ENCODE results near the gene FAM114A1. TPM values are rescaled to one million over a fixed set of nuclear protein-coding genes. Genes with fewer than 3 reads are reported as not detected.
A peak's percentile ranks its signal among the peaks of the same experiment; 100 is the strongest.

Gene FAM114A1
- polyA plus RNA-seq, 6 donors from 2014 or later, result 0.16 to 0.43 TPM; not detected in 4

DNA sequence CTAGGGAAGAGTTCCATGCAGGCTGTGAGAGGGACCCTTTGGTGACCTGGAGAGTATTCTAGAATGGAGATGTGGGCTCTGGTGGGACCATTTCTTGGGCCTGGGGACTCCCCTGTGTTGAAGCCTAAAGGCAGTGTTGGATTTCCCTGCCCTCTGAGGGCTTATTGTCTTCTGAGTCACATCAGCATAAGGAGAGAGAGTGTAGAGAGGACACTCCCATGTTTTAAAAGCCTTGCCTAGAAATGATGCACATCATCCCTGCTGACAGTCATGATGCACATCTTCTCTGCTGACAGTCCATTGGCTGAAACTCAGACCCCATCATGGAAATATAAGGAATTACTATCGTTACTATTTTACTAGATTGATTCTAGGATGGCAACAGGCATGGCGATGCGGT, 51.9 kb downstream of the FAM114A1 start:
- Mint-ChIP-seq H3K9me3 (no peaks in the 10 kb centered on the region), H3K36me3 (no peaks in the 10 kb centered on the region), H3K4me1 (peaks cover 16 to 25% (median 21%) of the 10 kb centered on the region in 3 donors), H3K4me3 (no peak overlapping the region), H3K27me3 (no peaks in the 10 kb centered on the region), H3K27ac (peak overlapping the region in 1 of 6 donors; percentile 20)
- DNase-seq (no peak), ATAC-seq (ENCODE audit: low read depth in 2 of 2) (no peak)

DNA sequence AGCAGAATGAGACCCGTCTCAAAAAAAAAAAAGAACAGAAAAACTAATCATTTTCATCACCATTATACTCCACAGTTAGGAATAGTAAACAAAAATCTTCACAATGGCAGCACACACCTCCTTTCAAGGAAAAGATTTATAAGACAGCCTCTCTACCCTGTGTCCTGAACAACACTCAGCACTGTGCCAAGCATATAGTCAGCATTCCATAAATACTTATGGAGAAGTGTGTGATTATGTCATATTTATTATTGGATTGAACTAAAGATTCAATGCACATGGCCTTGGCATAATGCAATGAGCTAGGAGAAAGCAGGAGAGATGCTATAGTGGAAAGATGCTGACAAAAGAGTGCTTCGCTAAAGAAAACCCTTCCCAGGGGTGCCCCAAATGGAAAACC, 52.6 kb downstream of the FAM114A1 start:
- DNase-seq (no peak), ATAC-seq (ENCODE audit: low read depth in 2 of 2) (no peak)
- H3K9me3 Mint-ChIP-seq, result no peaks in the 10 kb centered on the region
- no peak overlapping the region for H3K4me3 Mint-ChIP-seq
- H3K36me3 Mint-ChIP-seq, result no peaks in the 10 kb centered on the region
- H3K27ac Mint-ChIP-seq, result no peak overlapping the region
- H3K4me1 Mint-ChIP-seq, result peaks cover 10 to 18% (median 14%) of the 10 kb centered on the region in 3 donors
- H3K27me3 Mint-ChIP-seq, result no peaks in the 10 kb centered on the region

DNA sequence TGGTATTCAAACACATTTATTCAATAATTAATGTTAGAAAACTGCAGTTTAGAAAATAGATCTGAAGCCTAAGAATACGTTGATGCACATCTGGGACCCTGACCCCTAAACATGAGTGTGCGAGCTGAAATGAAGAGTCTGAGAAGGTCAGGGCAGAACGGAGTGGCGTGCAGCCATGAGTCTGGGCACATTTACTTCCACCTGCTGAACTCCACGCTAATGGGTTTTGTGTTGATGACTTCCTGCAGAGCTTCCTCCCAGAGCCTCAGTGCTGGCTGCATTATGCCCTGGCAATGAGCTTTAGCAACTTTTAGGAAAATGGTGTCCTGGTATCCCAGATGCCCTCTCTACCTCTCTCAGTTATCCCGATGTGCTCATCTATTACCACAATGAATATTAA, 53.1 kb downstream of the FAM114A1 start:
- ATAC-seq (ENCODE audit: low read depth in 2 of 2) (no peak), DNase-seq (no peak)
- H3K4me1 Mint-ChIP-seq, result peaks cover 7 to 14% (median 12%) of the 10 kb centered on the region in 3 donors
- no peaks in the 10 kb centered on the region for H3K27me3 Mint-ChIP-seq
- H3K36me3 Mint-ChIP-seq, result no peaks in the 10 kb centered on the region
- peak overlapping the region in 1 of 6 donors; percentile 56 for H3K27ac Mint-ChIP-seq
- no peak overlapping the region for H3K4me3 Mint-ChIP-seq
- no peaks in the 10 kb centered on the region for H3K9me3 Mint-ChIP-seq

DNA sequence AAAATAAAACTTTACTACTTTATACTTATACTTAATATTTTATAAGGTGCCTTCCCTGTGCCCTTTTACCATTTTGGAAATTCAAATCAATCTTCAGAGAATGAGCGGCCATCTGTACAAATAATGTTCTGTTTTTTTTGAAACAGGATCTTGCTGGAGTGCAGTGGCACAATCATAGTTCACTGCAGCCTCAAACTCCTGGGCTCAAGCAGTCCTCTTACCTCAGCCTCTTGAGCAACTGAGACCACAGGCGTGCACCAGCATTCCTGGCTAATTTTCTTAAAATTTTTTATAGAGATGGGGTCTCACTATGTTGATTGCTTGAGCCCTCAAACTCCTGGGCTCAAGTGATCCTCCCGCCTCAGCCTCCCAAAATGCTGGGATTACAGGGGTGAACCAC, 53.5 kb downstream of the FAM114A1 start:
- H3K4me1 Mint-ChIP-seq, result peaks cover 7 to 12% (median 12%) of the 10 kb centered on the region in 3 donors
- H3K36me3 Mint-ChIP-seq, result no peaks in the 10 kb centered on the region
- no peaks in the 10 kb centered on the region for H3K27me3 Mint-ChIP-seq
- no peak for DNase-seq
- no peak overlapping the region for H3K4me3 Mint-ChIP-seq
- ATAC-seq (ENCODE audit: low read depth in 2 of 2), result no peak
- H3K27ac Mint-ChIP-seq, result no peak overlapping the region
- no peaks in the 10 kb centered on the region for H3K9me3 Mint-ChIP-seq

DNA sequence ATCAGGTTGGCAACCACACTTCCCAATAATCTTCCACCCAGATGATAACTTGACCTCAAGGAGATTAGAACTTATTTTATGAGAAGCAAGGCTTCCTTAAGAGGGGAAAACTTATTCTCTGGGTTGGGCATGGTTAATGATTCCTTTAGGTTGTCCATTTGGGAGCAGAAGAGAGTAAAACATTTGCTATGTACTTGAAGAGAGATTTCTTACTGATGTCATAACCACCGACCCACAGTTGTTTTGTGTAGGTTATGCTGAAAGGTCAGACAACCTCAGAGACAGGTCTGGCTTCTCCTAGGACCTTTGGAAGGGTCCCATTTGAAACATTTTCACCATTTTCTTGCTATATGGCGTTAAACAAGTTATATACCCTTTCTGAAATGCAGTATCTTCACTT, 56.1 kb downstream of the FAM114A1 start:
- ATAC-seq (ENCODE audit: low read depth in 2 of 2), result no peak
- no peaks in the 10 kb centered on the region for H3K9me3 Mint-ChIP-seq
- H3K4me1 Mint-ChIP-seq, result peaks cover 7 to 12% (median 12%) of the 10 kb centered on the region in 3 donors

DNA sequence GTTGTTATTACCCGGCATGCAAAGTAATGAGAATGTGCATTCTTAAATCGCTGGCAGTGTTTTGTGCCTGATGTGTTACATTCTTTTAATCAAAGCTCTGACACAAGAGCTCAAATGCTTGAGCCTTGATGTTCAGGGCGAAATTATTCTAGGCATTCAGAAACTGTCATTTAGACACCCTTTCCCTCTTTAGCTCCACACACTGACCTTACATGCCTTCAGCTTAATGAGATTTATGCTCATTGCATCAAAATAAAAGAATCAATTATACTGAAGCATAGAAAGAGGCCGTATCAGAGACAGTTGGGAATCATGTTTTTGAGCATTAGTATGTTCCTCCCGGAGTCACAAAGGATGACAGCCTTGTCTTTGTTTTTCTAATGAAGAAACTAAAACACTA, 56.7 kb downstream of the FAM114A1 start:
- H3K36me3 Mint-ChIP-seq, result no peaks in the 10 kb centered on the region

More for the DNA sequence above, 56.1 kb downstream of the FAM114A1 start:
- no peak overlapping the region for H3K4me3 Mint-ChIP-seq
- DNase-seq, result no peak
- no peaks in the 10 kb centered on the region for H3K36me3 Mint-ChIP-seq
- no peaks in the 10 kb centered on the region for H3K27me3 Mint-ChIP-seq
- H3K27ac Mint-ChIP-seq, result no peak overlapping the region

DNA sequence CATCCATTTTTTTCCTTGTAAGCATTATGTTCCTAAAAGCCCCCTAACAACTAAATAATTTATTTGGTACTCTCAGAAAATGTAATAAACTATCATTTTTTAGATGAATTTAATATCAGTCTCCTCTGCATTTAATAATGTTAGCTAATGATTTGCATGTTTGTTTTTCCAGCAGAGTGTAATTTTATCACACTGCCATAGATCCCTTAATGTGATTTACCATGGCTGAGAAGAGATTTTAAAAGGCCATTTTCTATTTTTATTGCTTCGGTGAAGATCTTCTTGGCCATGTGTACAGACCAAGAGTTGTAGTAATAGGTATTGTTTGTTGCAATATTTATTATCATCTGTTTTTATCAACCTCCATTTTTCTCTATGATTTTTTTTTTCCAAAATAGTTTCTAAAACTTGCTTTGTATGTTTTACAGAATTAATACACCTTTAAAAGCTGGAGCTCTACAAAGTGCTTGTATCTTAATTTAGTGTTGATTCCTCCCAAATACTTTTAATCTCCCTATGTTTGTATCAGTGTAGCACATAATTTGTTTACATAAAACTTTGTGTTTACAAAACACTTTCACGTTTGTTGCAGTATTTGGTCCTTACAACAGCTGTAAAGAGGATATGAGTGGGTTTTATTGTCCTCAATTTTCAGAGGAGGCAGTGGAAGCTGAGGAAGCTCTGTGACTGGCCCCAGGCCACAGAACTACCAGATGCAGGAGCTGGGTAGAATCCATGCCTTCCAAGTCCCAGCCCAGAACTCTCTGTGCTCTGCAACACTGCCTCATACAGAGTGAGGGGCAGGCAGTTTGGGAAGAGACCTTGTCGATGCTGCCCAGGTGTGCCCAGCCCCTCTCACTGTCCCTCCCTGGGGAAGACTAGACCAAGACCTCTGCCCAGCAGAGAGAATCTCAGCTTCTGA, 58.1 kb downstream of the FAM114A1 start:
- DNase-seq (no peak), ATAC-seq (ENCODE audit: low read depth in 2 of 2) (no peak)
- Mint-ChIP-seq H3K4me1 (peaks cover 2 to 8% (median 5%) of the 10 kb centered on the region in 3 donors), H3K27ac (no peak overlapping the region), H3K4me3 (no peak overlapping the region), H3K36me3 (no peaks in the 10 kb centered on the region), H3K27me3 (no peaks in the 10 kb centered on the region), H3K9me3 (no peaks in the 10 kb centered on the region)

More for the DNA sequence above, 56.7 kb downstream of the FAM114A1 start:
- DNase-seq, result no peak
- no peak for ATAC-seq (ENCODE audit: low read depth in 2 of 2)
- no peaks in the 10 kb centered on the region for H3K27me3 Mint-ChIP-seq
- H3K4me3 Mint-ChIP-seq, result no peak overlapping the region
- peaks cover 7 to 12% (median 12%) of the 10 kb centered on the region in 3 donors for H3K4me1 Mint-ChIP-seq
- H3K27ac Mint-ChIP-seq, result no peak overlapping the region
- no peaks in the 10 kb centered on the region for H3K9me3 Mint-ChIP-seq

DNA sequence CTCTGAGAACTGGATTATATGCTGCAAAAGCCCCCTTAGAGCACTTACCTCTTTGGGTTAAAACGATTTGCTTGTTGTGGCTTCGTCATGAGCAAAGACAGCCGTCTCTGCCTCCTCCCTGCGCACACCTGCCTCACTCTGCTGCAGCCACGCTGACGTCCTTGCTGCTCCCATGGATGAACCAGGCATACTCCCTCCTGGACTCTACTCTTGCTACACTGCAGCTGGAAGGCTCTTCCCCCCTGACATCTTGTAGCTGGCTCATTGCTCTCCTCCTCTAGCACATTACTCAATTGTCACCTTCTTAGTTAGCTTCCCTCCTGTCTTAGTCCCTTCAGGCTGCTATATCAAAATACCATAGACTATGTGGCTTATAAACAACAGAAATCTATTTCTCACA, 59.3 kb downstream of the FAM114A1 start:
- H3K27me3 Mint-ChIP-seq, result no peaks in the 10 kb centered on the region
- H3K36me3 Mint-ChIP-seq, result no peaks in the 10 kb centered on the region
- no peaks in the 10 kb centered on the region for H3K9me3 Mint-ChIP-seq
- peak overlapping the region in 2 of 6 donors; percentile 44 to 52 for H3K27ac Mint-ChIP-seq
- no peaks in the 10 kb centered on the region for H3K4me1 Mint-ChIP-seq
- ATAC-seq (ENCODE audit: low read depth in 2 of 2), result no peak
- DNase-seq, result no peak
- peak overlapping the region in 1 of 8 donors; percentile 55 for H3K4me3 Mint-ChIP-seq

DNA sequence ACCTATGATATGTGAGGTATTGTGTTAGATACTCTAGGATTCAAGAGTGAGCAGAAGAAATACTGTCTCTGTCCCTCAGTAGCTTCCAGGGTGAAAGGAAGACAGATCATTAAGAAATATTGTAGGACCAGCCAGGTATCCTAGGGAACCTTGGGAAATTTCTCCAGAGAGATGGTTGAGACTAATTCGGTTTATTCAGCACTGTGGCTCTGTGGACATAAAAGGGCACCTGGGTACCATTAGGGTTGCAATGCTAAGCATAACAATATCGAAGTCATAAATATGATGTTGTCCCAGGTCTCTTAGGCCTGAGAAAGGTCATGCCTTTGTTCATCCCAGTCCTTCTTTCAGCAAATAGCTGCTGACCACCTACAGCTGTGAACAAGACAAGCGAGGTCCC, 61.0 kb downstream of the FAM114A1 start:
- H3K9me3 Mint-ChIP-seq, result no peaks in the 10 kb centered on the region
- H3K4me3 Mint-ChIP-seq, result no peak overlapping the region
- ATAC-seq (ENCODE audit: low read depth in 2 of 2) (no peak), DNase-seq (no peak)
- no peak overlapping the region for H3K27ac Mint-ChIP-seq
- H3K27me3 Mint-ChIP-seq, result no peaks in the 10 kb centered on the region
- H3K36me3 Mint-ChIP-seq, result no peaks in the 10 kb centered on the region
- no peaks in the 10 kb centered on the region for H3K4me1 Mint-ChIP-seq

DNA sequence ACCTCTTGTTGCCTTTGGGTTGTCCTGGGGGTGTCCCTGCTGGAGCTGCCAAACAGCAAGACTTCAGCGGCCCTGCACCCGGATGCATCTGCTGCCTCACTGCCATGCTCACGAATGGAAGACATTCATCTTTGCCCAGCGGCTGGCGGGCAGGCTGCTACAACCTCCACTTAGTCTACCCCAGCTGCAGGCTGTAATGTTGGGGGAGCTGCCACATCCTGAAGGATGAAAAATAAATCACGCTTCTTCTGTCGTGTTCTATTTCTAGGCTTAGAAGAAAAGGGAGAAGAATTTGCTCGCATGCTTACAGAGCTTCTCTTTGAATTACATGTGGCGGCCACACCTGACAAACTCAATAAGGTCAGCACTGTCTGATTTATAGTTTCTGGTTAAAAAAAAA, 61.4 kb downstream of the FAM114A1 start:
- Mint-ChIP-seq H3K9me3 (no peaks in the 10 kb centered on the region), H3K4me3 (no peak overlapping the region), H3K27ac (no peak overlapping the region), H3K4me1 (no peaks in the 10 kb centered on the region), H3K36me3 (no peaks in the 10 kb centered on the region), H3K27me3 (no peaks in the 10 kb centered on the region)
- DNase-seq (no peak), ATAC-seq (ENCODE audit: low read depth in 2 of 2) (no peak)

DNA sequence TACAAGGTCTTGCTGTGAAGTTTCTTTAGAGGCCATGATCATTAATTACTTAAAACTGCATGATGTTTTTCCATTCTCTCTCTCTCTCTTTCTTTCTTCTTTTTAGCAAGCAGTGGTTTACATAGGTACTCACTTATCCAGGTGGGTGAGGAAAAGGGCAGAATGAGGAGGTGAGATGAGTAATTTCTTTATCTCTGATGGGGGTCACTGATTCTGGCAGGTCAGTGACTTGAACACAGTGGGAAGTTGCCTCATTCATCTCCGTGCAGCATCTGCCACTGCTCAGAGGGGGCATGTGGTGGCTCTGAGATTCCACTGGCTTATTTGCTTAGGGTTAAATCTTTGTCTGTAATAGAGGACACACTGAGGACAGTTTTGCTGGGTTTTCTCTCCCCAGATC, 62.6 kb downstream of the FAM114A1 start:
- H3K27me3 Mint-ChIP-seq, result no peaks in the 10 kb centered on the region
- ATAC-seq (ENCODE audit: low read depth in 2 of 2), result no peak
- H3K4me1 Mint-ChIP-seq, result no peaks in the 10 kb centered on the region
- no peak overlapping the region for H3K27ac Mint-ChIP-seq
- H3K4me3 Mint-ChIP-seq, result no peak overlapping the region
- DNase-seq, result no peak
- no peaks in the 10 kb centered on the region for H3K36me3 Mint-ChIP-seq
- H3K9me3 Mint-ChIP-seq, result no peaks in the 10 kb centered on the region

DNA sequence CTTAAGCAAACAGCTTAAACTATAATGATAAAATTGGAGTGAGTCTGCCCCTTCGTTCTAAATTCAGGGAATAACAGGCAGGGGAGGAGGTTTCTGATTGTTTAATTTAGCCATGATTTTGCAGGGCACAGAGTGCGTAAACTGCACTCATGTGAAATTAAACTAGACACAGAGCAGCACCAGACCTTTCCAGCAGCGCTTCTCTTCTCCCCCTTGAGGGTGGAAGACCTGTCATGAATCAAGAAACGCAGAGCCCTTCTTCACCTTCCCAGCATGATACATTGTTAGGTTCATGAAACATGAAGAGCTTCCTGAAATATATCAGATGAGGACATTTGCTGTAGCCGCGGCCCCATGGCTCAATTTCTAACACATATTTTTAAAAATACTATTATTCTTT, 63.1 kb downstream of the FAM114A1 start:
- no peak for DNase-seq
- Mint-ChIP-seq H3K4me1 (no peaks in the 10 kb centered on the region), H3K9me3 (no peaks in the 10 kb centered on the region), H3K4me3 (no peak overlapping the region), H3K36me3 (no peaks in the 10 kb centered on the region), H3K27me3 (no peaks in the 10 kb centered on the region), H3K27ac (no peak overlapping the region)
- no peak for ATAC-seq (ENCODE audit: low read depth in 2 of 2)

DNA sequence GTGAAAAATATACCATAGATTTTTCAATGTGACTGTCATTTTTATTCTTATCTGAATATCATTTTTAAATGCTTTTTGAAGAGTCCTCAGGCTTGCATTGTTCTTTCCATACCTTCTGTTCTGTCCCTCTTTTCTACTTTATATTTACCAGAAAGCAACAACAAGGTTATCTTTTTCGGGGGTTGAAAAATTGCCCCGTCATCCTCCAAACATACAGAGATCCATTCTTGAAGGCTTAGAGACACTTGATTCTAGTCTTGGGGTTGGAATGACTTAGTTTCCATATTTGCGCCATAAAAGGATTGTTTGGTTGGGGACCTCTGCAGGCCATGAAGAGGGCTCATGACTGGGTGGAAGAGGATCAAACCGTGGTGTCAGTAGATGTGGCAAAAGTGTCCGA, 63.5 kb downstream of the FAM114A1 start:
- no peaks in the 10 kb centered on the region for H3K4me1 Mint-ChIP-seq
- no peak overlapping the region for H3K4me3 Mint-ChIP-seq
- H3K36me3 Mint-ChIP-seq, result no peaks in the 10 kb centered on the region
- no peaks in the 10 kb centered on the region for H3K9me3 Mint-ChIP-seq
- DNase-seq (no peak), ATAC-seq (ENCODE audit: low read depth in 2 of 2) (no peak)
- no peaks in the 10 kb centered on the region for H3K27me3 Mint-ChIP-seq
- peak overlapping the region in 1 of 6 donors; percentile 11 for H3K27ac Mint-ChIP-seq

DNA sequence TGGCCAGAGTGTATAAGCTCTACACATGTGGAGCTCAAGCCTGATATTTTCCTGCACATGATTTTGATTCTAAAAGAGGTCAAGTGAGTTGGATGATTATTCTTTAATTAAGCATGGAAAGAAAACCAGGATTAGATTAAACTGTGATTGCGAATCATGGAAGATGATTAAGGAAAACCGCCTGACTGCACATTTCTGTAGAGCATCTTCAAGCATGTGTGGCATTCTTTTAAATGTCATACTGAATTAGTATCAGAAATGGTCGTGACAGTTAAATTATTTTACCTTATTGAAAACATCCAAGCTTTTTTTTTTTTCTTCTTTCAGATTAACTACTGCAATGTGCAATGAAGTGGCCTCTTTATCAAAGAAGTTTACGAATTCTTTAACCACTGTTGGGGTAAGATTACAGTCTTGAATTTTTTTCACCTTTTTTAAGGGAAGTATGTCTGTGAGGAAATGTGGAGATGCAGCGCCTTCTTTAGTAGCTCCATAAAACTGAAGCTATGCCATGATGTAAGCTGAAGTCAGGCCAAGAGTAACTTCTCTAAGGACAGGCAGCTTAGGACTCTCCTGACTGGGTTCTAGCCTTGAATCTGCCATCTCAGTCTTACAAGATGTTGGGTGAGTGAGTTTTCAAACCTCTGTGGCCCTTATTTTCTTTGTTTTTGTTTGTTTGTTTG, 67.9 kb downstream of the FAM114A1 start:
- Mint-ChIP-seq H3K36me3 (no peaks in the 10 kb centered on the region), H3K4me1 (peaks cover 0 to under 1% (median 0%) of the 10 kb centered on the region in 3 donors), H3K4me3 (no peak overlapping the region), H3K27ac (no peak overlapping the region), H3K27me3 (no peaks in the 10 kb centered on the region), H3K9me3 (no peaks in the 10 kb centered on the region)
- DNase-seq, result no peak
- no peak for ATAC-seq (ENCODE audit: low read depth in 2 of 2)
